ENCODE results near the gene ACTL9. TPM values are rescaled to one million over a fixed set of nuclear protein-coding genes. Genes with fewer than 3 reads are reported as not detected.

The ACTL9 gene
- total RNA-seq, 1 experiment from 2014 or later, result not detected

- Mint-ChIP-seq H3K36me3 (peaks cover 62% of the 10 kb centered on the region), H3K9me3 (peaks cover 66% of the 10 kb centered on the region), H3K27ac (no peak overlapping the region), H3K27me3 (ENCODE audit: low read depth) (peaks cover 7% of the 10 kb centered on the region), H3K4me3 (no peak overlapping the region), H3K4me1 (no peaks in the 10 kb centered on the region)
- ATAC-seq (no peak), DNase-seq (ENCODE audit: low spot score) (no peak)
- CTCF ChIA-PET, result no interaction called here
- POLR2A ChIA-PET, result no interaction called here
- TF ChIP-seq STAT6 (CRISPR knock-in tag; conservative IDR thresholded peaks at IDR 0.05; ENCODE audit: low read depth), result no peak
- TF ChIP-seq ZNF317 (CRISPR knock-in tag; IDR thresholded peaks at IDR 0.05; ENCODE audit: borderline replicate concordance, low read depth), result no peak
- no peak for TF ChIP-seq ZSCAN18 (CRISPR knock-in tag; IDR thresholded peaks at IDR 0.05)
- TF ChIP-seq FOXP4 (CRISPR knock-in tag; IDR thresholded peaks at IDR 0.05), result no peak
Observed at GRCh38 chr19:8731428-8732169, 33.0 kb upstream of the ACTL9 start.

- TF ChIP-seq ARID4B (CRISPR knock-in tag; IDR thresholded peaks at IDR 0.05; ENCODE audit: borderline replicate concordance) (no peak), GTF2I (CRISPR knock-in tag; conservative IDR thresholded peaks at IDR 0.05) (no peak), ZBTB43 (CRISPR knock-in tag; IDR thresholded peaks at IDR 0.05) (no peak), RORB (CRISPR knock-in tag; IDR thresholded peaks at IDR 0.05) (no peak), CBFB (CRISPR knock-in tag; IDR thresholded peaks at IDR 0.05; ENCODE audit: low read depth) (no peak), ATF2 (CRISPR knock-in tag; IDR thresholded peaks at IDR 0.05; ENCODE audit: borderline replicate concordance, low read depth) (no peak), CREM (CRISPR knock-in tag; IDR thresholded peaks at IDR 0.05) (no peak), ATF1 (CRISPR knock-in tag; IDR thresholded peaks at IDR 0.05) (no peak)
- no peak for ATAC-seq
- H3K9me3 Mint-ChIP-seq, result peaks cover 87% of the 10 kb centered on the region
- peaks cover 6% of the 10 kb centered on the region for H3K27me3 Mint-ChIP-seq (ENCODE audit: low read depth)
- no peak overlapping the region for H3K27ac Mint-ChIP-seq
- CTCF ChIA-PET, result no interaction called here
- POLR2A ChIA-PET, result no interaction called here
- H3K36me3 Mint-ChIP-seq, result peaks cover 62% of the 10 kb centered on the region
- no peak overlapping the region for H3K4me3 Mint-ChIP-seq
- no peak for DNase-seq (ENCODE audit: low spot score)
- H3K4me1 Mint-ChIP-seq, result no peaks in the 10 kb centered on the region
Observed at GRCh38 chr19:8724276-8724675, 25.7 kb upstream of the ACTL9 start.

Measured in WTC11 (cell line).